Mesothelial cell of epicardium (in vitro differentiated cells): Measurements from ENCODE around the gene MGMT. TPM values are rescaled to one million over a fixed set of nuclear protein-coding genes. Genes with fewer than 3 reads are reported as not detected.

Source experiments
- DNase-seq, 2 experiments: peaks; one replicate each; pipeline ENCODE4 v3.0.0; 2021; ENCODE audit warnings: low spot score in 2 of 2; ENCODE audit not compliant: unreplicated experiment in 2 of 2
- H3K27ac Mint-ChIP-seq: 2 replicates; pipeline ENCODE4 v1.8.0; 2021; ENCODE audit warnings: mixed read lengths
- H3K27me3 Mint-ChIP-seq: 2 replicates; pipeline ENCODE4 v1.8.0; 2021; ENCODE audit warnings: low read depth, mixed read lengths
- H3K36me3 Mint-ChIP-seq: 2 replicates; pipeline ENCODE4 v1.8.0; 2021; ENCODE audit warnings: mixed read lengths
- H3K4me1 Mint-ChIP-seq: 2 replicates; pipeline ENCODE4 v1.8.0; 2021; ENCODE audit warnings: mixed read lengths
- H3K4me3 Mint-ChIP-seq: 2 replicates; pipeline ENCODE4 v1.8.0; 2021; ENCODE audit warnings: mild to moderate bottlenecking, moderate library complexity, mixed read lengths
- H3K9me3 Mint-ChIP-seq: 2 replicates; pipeline ENCODE4 v1.8.0; 2021; ENCODE audit warnings: mixed read lengths
- CTCF ChIP-seq: fragments of 200-600 bp; sonication (generic); IDR thresholded peaks from one replicate; pipeline ENCODE4 v1.5.0; 2021; ENCODE audit warnings: antibody characterized with exemption; ENCODE audit not compliant: unreplicated experiment
- total RNA-seq: library from RNA; stranded (reverse); gene quantifications from 3 replicates; pipeline ENCODE4 v1.2.1, GENCODE V29; 2021

MGMT gene
- total RNA-seq, 1 donor from 2014 or later: 35.7 TPM

- Mint-ChIP-seq H3K27me3 (no peaks in the 10 kb centered on the region), H3K36me3 (peaks cover 8% of the 10 kb centered on the region), H3K4me3 (no peak overlapping the region), H3K27ac (no peak overlapping the region), H3K4me1 (no peaks in the 10 kb centered on the region), H3K9me3 (no peaks in the 10 kb centered on the region)
- TF ChIP-seq CTCF: no peak
- peak in 1 of 2 experiments; percentile 27 for DNase-seq
Observed at GRCh38 chr10:129768437-129769355, 301.7 kb downstream of the MGMT start.

GRCh38 chr10:129769381-129770116 lies 302.5 kb downstream of the MGMT start:
- TF ChIP-seq CTCF: no peak
- peaks cover 8% of the 10 kb centered on the region for H3K36me3 Mint-ChIP-seq
- no peaks in the 10 kb centered on the region for H3K9me3 Mint-ChIP-seq
- H3K4me3 Mint-ChIP-seq: no peak overlapping the region
- DNase-seq: peak in 1 of 2 experiments; percentile 28
- no peaks in the 10 kb centered on the region for H3K4me1 Mint-ChIP-seq
- no peaks in the 10 kb centered on the region for H3K27me3 Mint-ChIP-seq
- no peak overlapping the region for H3K27ac Mint-ChIP-seq

- TF ChIP-seq CTCF: no peak
- DNase-seq: peak in 1 of 2 experiments; percentile 13
- no peak overlapping the region for H3K27ac Mint-ChIP-seq
- no peaks in the 10 kb centered on the region for H3K9me3 Mint-ChIP-seq
- H3K36me3 Mint-ChIP-seq: peaks cover 8% of the 10 kb centered on the region
- no peak overlapping the region for H3K4me3 Mint-ChIP-seq
- no peaks in the 10 kb centered on the region for H3K4me1 Mint-ChIP-seq
- no peaks in the 10 kb centered on the region for H3K27me3 Mint-ChIP-seq
Observed at GRCh38 chr10:129770286-129770685, 303.2 kb downstream of the MGMT start.

GRCh38 chr10:129771024-129771423 lies 304.0 kb downstream of the MGMT start:
- H3K4me3 Mint-ChIP-seq: no peak overlapping the region
- no peak for TF ChIP-seq CTCF
- peak in 1 of 2 experiments; percentile 14 for DNase-seq
- no peaks in the 10 kb centered on the region for H3K4me1 Mint-ChIP-seq
- no peaks in the 10 kb centered on the region for H3K27me3 Mint-ChIP-seq
- no peak overlapping the region for H3K27ac Mint-ChIP-seq
- H3K36me3 Mint-ChIP-seq: peaks cover 8% of the 10 kb centered on the region
- H3K9me3 Mint-ChIP-seq: no peaks in the 10 kb centered on the region

GRCh38 chr10:129771576-129771975 lies 304.5 kb downstream of the MGMT start:
- Mint-ChIP-seq H3K36me3 (peaks cover 8% of the 10 kb centered on the region), H3K4me3 (no peak overlapping the region), H3K27ac (no peak overlapping the region), H3K9me3 (no peaks in the 10 kb centered on the region), H3K27me3 (no peaks in the 10 kb centered on the region), H3K4me1 (no peaks in the 10 kb centered on the region)
- peak in 1 of 2 experiments; percentile 27 for DNase-seq
- no peak for TF ChIP-seq CTCF
